NCI-H128 (cell line): ENCODE results near the gene ZNF227.
"Not testable (repeated sequence)": the region's sequence is repeated elsewhere in the genome, so short reads cannot be mapped to it uniquely, and the experiment has no call there.

Source experiments
- DNase-seq: peaks from one replicate; lab custom pipeline; 2025; ENCODE audit not compliant: unreplicated experiment; lab: John Stamatoyannopoulos, UW

ZNF227 gene

DNA sequence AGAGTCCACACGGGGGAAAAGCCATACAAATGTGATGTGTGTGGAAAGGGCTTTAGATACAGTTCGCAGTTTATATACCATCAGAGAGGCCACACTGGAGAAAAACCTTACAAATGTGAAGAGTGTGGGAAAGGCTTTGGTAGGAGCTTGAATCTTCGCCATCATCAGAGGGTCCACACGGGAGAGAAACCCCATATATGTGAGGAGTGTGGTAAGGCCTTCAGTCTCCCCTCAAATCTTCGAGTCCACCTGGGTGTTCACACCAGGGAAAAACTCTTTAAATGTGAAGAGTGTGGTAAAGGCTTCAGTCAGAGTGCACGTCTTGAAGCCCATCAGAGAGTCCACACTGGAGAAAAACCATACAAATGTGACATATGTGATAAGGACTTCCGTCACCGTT is 24.1 kb downstream of the ZNF227 start:
- DNase-seq: no peak

DNA sequence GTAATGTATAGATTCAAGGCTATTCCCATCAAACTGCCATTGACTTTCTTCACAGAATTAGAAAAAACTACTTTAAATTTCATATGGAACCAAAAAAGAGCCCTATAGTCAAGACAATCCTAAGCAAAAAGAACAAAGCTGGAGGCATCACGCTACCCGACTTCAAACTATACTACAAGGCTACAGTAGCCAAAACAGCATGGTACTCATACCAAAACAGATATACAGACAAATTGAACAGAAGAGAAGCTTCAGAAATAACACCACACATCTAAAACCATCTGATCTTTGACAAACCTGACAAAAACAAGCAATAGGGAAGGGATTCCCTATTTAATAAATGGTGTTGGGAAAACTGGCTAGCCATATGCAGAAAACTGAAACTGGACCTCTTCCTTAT is 40.0 kb downstream of the ZNF227 start:
- not testable (repeated sequence) for DNase-seq

GRCh38 chr19:44253392-44253791 is 41.1 kb downstream of the ZNF227 start:
- DNase-seq: not testable (repeated sequence)

- DNase-seq: no peak
Observed at GRCh38 chr19:44254496-44254895, 42.2 kb downstream of the ZNF227 start.

DNA sequence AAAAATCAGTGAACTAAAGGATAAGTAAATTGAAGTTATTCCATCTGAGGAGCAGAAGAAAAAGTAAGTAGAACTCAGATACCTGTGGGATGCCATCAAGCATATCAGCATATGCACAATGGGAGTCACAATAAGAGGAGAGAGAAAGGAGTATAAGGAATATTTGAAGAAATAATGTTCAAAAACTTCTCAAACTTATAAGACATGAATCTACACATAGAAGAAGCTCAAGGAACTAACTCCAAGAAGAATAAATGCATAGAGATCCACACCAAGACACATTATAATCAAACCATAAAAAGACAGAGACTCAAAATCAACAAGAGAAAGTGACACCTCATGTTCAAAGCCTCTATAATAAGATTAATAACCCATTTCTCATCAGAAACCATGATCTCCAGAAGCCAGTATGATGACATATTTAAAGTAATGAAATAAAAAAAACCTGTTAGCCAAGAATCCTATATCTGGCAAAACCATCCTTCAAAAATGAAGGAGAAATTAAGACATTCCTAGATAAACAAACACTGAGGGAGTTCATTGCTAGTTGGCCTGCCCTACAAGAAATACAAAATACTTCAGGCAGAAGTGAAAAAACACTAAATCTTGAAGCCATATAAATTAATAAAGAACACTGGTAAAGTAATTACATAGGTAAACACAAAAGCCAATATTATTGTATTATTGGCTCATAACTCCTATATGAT is 43.5 kb downstream of the ZNF227 start:
- no peak for DNase-seq

DNA sequence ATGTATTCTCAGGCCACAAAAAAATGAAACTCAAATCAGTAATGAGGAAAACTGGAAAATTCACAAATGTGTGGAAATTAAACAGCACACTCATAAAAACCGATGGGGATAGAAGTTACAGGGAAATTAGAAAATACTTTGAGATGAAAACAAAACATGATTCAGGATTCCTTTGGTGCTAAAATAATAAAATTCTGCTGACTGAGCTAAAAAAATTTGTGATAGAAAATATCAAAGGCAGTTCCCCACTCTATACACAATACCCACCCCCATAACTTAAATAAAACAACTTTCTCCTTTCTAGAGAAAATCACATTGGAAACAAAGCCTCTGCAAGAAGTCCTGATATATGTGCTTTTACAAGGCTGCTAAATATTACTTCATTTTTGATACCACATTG is 45.8 kb downstream of the ZNF227 start:
- no peak for DNase-seq

DNA sequence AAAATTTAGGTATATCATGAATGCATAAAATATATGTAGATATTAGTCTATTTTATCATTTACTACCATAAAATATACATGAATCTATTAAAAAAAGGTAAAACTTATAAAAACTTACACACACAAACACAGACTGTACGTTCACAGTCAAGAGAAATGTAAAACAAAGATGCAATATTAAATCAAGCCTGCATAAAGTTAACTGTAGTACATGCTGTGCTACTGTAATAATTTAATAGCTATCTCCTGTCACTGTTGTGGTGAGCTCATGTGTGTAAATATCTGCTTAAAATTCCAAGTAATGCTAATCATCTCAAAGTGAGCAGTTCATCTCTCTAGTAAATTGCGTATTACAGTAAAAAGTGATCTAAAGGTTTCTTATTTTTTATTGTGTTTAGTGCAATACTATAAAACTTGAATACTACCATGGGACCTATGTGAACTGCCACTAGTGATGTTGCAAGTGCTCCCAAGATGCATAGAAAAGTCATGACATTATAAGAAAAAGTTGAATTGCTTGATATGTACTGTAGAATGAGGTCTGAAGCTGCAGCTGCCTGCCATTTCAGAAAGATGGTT is 46.6 kb downstream of the ZNF227 start:
- DNase-seq: no peak

- no peak for DNase-seq
Observed at GRCh38 chr19:44260343-44260681, 48.0 kb downstream of the ZNF227 start.

- no peak for DNase-seq
Observed at GRCh38 chr19:44260695-44261446, 48.5 kb downstream of the ZNF227 start.

DNA sequence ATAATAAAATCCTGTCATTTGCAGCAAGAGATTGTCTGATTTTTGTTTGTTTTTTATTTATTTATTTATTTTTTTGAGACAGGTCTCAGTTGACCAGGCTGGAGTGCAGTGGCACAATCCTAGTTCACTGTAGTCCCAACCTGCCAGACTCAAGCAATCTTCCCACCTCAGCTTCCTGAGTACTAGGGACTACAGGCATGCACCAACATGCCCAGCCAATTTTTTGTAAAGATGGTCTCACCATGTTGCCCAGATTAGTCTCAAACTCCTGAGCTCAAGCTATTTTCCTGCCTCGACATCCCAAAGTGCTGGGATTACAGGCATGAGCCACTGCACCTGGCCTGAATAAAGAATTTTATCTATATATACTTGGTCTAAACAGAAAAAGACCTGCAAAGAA is 65.0 kb downstream of the ZNF227 start:
- DNase-seq: no peak

GRCh38 chr19:44278181-44278690 is 65.9 kb downstream of the ZNF227 start:
- DNase-seq: no peak

GRCh38 chr19:44280916-44281315 is 68.6 kb downstream of the ZNF227 start:
- DNase-seq: no peak

GRCh38 chr19:44282846-44283245 is 70.5 kb downstream of the ZNF227 start:
- no peak for DNase-seq

GRCh38 chr19:44284968-44285367 is 72.6 kb downstream of the ZNF227 start:
- DNase-seq: no peak
